GM12878 (cell line): Measurements from ENCODE around the gene IRF2BPL. TPM values are rescaled to one million over a fixed set of nuclear protein-coding genes. Genes with fewer than 3 reads are reported as not detected.

Experiments used
- BMI1 ChIP-seq: fragments of 450-650 bp; IDR thresholded peaks from 2 replicates; pipeline ENCODE4 v1.6.1; 2016; ENCODE audit warnings: mild to moderate bottlenecking, moderate library complexity, borderline replicate concordance
- CHD2 ChIP-seq: IDR thresholded peaks from 2 replicates; pipeline ENCODE4 v1.6.1; 2011; ENCODE audit warnings: low read depth, low read length, improper control_type of control experiment, borderline replicate concordance
- ETV6 ChIP-seq, 2 experiments: fragments of 450-650 bp in 1 of 2; IDR thresholded peaks in 1 of 2; conservative IDR thresholded peaks in 1 of 2; 2 replicates each; pipeline ENCODE4 v1.6.1; 2014; ENCODE audit warnings: antibody characterized with exemption in 1 of 2, borderline replicate concordance in 1 of 2, low read depth in 1 of 2, mild to moderate bottlenecking in 1 of 2, moderate library complexity in 1 of 2
- IKZF1 ChIP-seq: fragments of 450-650 bp; conservative IDR thresholded peaks from 2 replicates; pipeline ENCODE4 v1.6.1; 2017; ENCODE audit warnings: antibody characterized with exemption, mild to moderate bottlenecking
- IRF4 ChIP-seq: IDR thresholded peaks from 2 replicates; pipeline ENCODE4 v1.6.1; 2011; ENCODE audit warnings: low read depth, low read length
- MEF2A ChIP-seq: IDR thresholded peaks from 2 replicates; pipeline ENCODE4 v1.6.1; 2011; ENCODE audit warnings: low read depth, mild to moderate bottlenecking, low read length, moderate library complexity; ENCODE audit not compliant: insufficient read depth
- PAX8 ChIP-seq: fragments of 450-650 bp; IDR thresholded peaks from 2 replicates; pipeline ENCODE4 v1.6.1; 2017; ENCODE audit warnings: mild to moderate bottlenecking, moderate library complexity
- POLR2AphosphoS5 ChIP-seq: IDR thresholded peaks from 2 replicates; pipeline ENCODE4 v1.6.1; 2011; ENCODE audit warnings: mild to moderate bottlenecking, low read length, inconsistent platforms
- POU2F2 ChIP-seq: IDR thresholded peaks from 3 replicates; pipeline ENCODE4 v1.6.1; 2011; ENCODE audit warnings: low read depth, mild to moderate bottlenecking, low read length, borderline replicate concordance
- RB1 ChIP-seq: fragments of 450-650 bp; formaldehyde crosslinking; IDR thresholded peaks from 2 replicates; pipeline ENCODE4 v1.6.1; 2017; ENCODE audit warnings: mild to moderate bottlenecking, borderline replicate concordance
- RUNX3 ChIP-seq: IDR thresholded peaks from 2 replicates; pipeline ENCODE4 v1.6.1; 2012; ENCODE audit warnings: low read length, inconsistent platforms
- SMC3 ChIP-seq: IDR thresholded peaks from 2 replicates; pipeline ENCODE4 v1.6.1; 2011; ENCODE audit warnings: low read length, improper control_type of control experiment, borderline replicate concordance
- SRF ChIP-seq, 2 experiments: IDR thresholded peaks; 2 replicates each; pipeline ENCODE4 v1.6.1; 2011; ENCODE audit warnings: low read depth in 2 of 2, low read length in 2 of 2, mild to moderate bottlenecking in 1 of 2, moderate library complexity in 1 of 2
- YBX1 ChIP-seq: fragments of 450-650 bp; IDR thresholded peaks from 2 replicates; pipeline ENCODE4 v1.6.1; 2016; ENCODE audit warnings: antibody characterized with exemption
- polyA plus RNA-seq, 11 experiments: library from polyadenylated mRNA; depleted of rRNA in 4 of 11; unstranded in 6 of 11; stranded (reverse) in 5 of 11; fragments of >200 nt; fragmentation: Nextera tagmentation in 4 of 11; fragmentation: Illumina TruSeq in 1 of 11; extraction: Ambion mirVana in 4 of 11; extraction: Trizol in 1 of 11; gene quantifications; 1 replicate in 1 of 11; 2 replicates in 10 of 11; pipeline versions ENCODE4 v1.2.1 to v1.2.3, GENCODE V29; 2011 to 2016; ENCODE audit warnings: inconsistent platforms in 2 of 11, missing spikeins in 2 of 11, low read depth in 1 of 11
- total RNA-seq, 4 experiments: library from RNA; depleted of rRNA in 3 of 4; stranded (reverse); fragments of >200 nt in 3 of 4; fragmentation: Illumina TruSeq in 1 of 4; extraction: Trizol in 1 of 4; gene quantifications; 2 replicates each; pipeline versions ENCODE4 v1.2.1 to v1.2.3, GENCODE V29; 2013 to 2021
- TF ChIP-seq, protein P1 (sequence below): IDR thresholded peaks from 2 replicates; pipeline ENCODE4 v1.6.1; 2012; ENCODE audit warnings: low read depth, low read length, improper control_type of control experiment
- TF ChIP-seq, protein P2 (sequence below): IDR thresholded peaks from 2 replicates; pipeline ENCODE4 v1.6.1; 2011; ENCODE audit warnings: mild to moderate bottlenecking, low read depth, low read length, moderate library complexity; ENCODE audit not compliant: insufficient replicate concordance
- TF ChIP-seq, protein P3 (sequence below): fragments of 450-650 bp; conservative IDR thresholded peaks from 2 replicates; pipeline ENCODE4 v1.6.1; 2017; ENCODE audit warnings: mild to moderate bottlenecking, moderate library complexity
- TF ChIP-seq, protein P4 (sequence below): IDR thresholded peaks from 2 replicates; pipeline ENCODE4 v1.6.1; 2012; ENCODE audit warnings: low read length, inconsistent platforms

The IRF2BPL gene
- total and polyA plus RNA-seq, 10 of the 15 experiments (the other 5 are each of a cell fraction or from before 2014, with no cell fraction given), result 1.2 to 34.5 (median 3.1) TPM

DNA sequence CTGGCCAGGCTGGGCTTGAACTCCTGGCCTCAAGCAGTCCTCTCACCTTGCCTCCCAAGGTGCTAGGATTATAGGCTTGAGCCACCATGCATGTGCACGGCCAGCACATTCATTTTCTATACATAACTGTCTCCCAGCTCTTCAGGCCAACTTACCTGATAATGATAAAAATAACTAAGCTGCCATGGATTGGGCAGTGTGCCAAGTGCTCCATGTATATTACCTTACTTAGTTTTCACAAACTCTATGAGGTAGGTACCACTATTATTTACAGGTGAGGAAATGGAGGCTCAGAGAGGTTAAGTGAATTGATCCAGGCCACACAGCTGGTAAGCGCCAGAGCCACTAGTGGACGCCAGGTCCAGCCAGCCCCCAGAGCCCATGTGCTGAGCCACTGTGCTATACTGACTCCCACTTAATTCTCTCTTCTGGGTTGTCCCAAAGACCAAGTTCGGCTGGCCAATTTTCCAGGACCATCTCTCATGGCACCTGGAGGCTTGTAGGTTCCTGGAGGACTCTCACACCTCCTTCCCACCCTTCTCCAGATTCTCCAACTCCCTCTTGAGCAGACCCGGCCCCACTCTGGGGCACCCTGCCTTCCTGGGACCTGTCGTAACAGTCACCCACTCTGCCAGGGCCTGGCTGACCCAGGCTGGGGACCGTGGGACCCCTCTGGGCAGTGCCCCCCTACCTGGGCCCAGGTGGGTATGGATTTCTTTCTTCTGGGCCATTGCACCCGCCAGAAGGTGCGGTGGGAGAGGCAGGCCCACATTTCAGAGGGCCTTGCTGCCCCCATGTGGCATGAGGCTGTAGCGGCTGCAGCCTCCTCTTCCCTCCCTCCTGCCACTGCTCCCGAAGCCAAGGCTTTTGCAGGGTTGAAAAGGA, 39.4 kb upstream of the IRF2BPL start (continued):
- TF ChIP-seq, protein P1, sequence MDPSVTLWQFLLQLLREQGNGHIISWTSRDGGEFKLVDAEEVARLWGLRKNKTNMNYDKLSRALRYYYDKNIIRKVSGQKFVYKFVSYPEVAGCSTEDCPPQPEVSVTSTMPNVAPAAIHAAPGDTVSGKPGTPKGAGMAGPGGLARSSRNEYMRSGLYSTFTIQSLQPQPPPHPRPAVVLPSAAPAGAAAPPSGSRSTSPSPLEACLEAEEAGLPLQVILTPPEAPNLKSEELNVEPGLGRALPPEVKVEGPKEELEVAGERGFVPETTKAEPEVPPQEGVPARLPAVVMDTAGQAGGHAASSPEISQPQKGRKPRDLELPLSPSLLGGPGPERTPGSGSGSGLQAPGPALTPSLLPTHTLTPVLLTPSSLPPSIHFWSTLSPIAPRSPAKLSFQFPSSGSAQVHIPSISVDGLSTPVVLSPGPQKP, result no peak
- TF ChIP-seq PAX8, result no peak
- no peak for TF ChIP-seq IRF4
- peak; percentile 40; the same call in 1 of the 2 replicates for TF ChIP-seq RUNX3
- TF ChIP-seq SMC3, result peak; percentile 99
- TF ChIP-seq, protein P2, sequence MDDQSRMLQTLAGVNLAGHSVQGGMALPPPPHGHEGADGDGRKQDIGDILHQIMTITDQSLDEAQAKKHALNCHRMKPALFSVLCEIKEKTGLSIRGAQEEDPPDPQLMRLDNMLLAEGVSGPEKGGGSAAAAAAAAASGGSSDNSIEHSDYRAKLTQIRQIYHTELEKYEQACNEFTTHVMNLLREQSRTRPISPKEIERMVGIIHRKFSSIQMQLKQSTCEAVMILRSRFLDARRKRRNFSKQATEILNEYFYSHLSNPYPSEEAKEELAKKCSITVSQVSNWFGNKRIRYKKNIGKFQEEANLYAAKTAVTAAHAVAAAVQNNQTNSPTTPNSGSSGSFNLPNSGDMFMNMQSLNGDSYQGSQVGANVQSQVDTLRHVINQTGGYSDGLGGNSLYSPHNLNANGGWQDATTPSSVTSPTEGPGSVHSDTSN, result no peak
- no peak for TF ChIP-seq BMI1
- no peak for TF ChIP-seq SRF (IDR thresholded peaks at IDR 0.05; ENCODE audit: low read depth in 2 of 2, low read length in 2 of 2)
- TF ChIP-seq YBX1, result no peak
- no peak for TF ChIP-seq IKZF1
- TF ChIP-seq RB1, result peak; percentile 91; the same call in 1 of the 2 replicates
- TF ChIP-seq POLR2AphosphoS5, result no peak
- TF ChIP-seq, protein P3, sequence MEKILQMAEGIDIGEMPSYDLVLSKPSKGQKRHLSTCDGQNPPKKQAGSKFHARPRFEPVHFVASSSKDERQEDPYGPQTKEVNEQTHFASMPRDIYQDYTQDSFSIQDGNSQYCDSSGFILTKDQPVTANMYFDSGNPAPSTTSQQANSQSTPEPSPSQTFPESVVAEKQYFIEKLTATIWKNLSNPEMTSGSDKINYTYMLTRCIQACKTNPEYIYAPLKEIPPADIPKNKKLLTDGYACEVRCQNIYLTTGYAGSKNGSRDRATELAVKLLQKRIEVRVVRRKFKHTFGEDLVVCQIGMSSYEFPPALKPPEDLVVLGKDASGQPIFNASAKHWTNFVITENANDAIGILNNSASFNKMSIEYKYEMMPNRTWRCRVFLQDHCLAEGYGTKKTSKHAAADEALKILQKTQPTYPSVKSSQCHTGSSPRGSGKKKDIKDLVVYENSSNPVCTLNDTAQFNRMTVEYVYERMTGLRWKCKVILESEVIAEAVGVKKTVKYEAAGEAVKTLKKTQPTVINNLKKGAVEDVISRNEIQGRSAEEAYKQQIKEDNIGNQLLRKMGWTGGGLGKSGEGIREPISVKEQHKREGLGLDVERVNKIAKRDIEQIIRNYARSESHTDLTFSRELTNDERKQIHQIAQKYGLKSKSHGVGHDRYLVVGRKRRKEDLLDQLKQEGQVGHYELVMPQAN, result no peak
- TF ChIP-seq ETV6 (conservative IDR thresholded peaks at IDR 0.05 in 1 of 2, IDR thresholded peaks at IDR 0.05 in 1 of 2; ENCODE audit: borderline replicate concordance in 1 of 2, low read depth in 1 of 2), result no peak
- TF ChIP-seq CHD2, result 0 out of 2 replicates have a peak, but pooled peaks have one; percentile 23
- TF ChIP-seq, protein P4, sequence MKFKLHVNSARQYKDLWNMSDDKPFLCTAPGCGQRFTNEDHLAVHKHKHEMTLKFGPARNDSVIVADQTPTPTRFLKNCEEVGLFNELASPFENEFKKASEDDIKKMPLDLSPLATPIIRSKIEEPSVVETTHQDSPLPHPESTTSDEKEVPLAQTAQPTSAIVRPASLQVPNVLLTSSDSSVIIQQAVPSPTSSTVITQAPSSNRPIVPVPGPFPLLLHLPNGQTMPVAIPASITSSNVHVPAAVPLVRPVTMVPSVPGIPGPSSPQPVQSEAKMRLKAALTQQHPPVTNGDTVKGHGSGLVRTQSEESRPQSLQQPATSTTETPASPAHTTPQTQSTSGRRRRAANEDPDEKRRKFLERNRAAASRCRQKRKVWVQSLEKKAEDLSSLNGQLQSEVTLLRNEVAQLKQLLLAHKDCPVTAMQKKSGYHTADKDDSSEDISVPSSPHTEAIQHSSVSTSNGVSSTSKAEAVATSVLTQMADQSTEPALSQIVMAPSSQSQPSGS, result no peak
- TF ChIP-seq POU2F2, result no peak
- TF ChIP-seq MEF2A, result no peak
- TF ChIP-seq, all 136 proteins: peak for 11
